GM23338 (cell line): Measurements from ENCODE around the gene RFNG. TPM values are rescaled to one million over a fixed set of nuclear protein-coding genes. Genes with fewer than 3 reads are reported as not detected.

ENCODE experiments used
- CREB1 ChIP-seq: fragments of 250-450 bp; sonication (Bioruptor Pico); IDR thresholded peaks from 2 replicates; pipeline ENCODE4 v1.5.0; 2020; ENCODE audit warnings: low read depth, mild to moderate bottlenecking, moderate library complexity
- EZH2 ChIP-seq: fragments of 200-600 bp; sonication (generic); IDR thresholded peaks from one replicate; pipeline ENCODE4 v1.8.0; 2017; ENCODE audit warnings: antibody characterized with exemption, mild to moderate bottlenecking, low read depth; ENCODE audit not compliant: unreplicated experiment
- EZH2phosphoT487 ChIP-seq: fragments of 200-600 bp; sonication (generic); IDR thresholded peaks from one replicate; pipeline ENCODE4 v1.8.1; 2018; ENCODE audit warnings: antibody characterized with exemption; ENCODE audit not compliant: unreplicated experiment
- JUNB ChIP-seq: IDR thresholded peaks from one replicate; pipeline ENCODE4 v1.6.1; 2016; ENCODE audit warnings: antibody characterized with exemption; ENCODE audit not compliant: unreplicated experiment
- NANOG ChIP-seq: IDR thresholded peaks from 2 replicates; pipeline ENCODE4 v1.6.1; 2016; ENCODE audit warnings: antibody characterized with exemption, borderline replicate concordance
- STAT1 ChIP-seq: IDR thresholded peaks from one replicate; pipeline ENCODE4 v1.6.1; 2016; ENCODE audit warnings: antibody characterized with exemption; ENCODE audit not compliant: unreplicated experiment
- ZNF114 ChIP-seq: fragments of 250-450 bp; sonication (Bioruptor Pico); IDR thresholded peaks from 2 replicates; pipeline ENCODE4 v1.5.0; 2020; ENCODE audit warnings: mild to moderate bottlenecking, moderate library complexity
- ZNF331 ChIP-seq: fragments of 250-450 bp; sonication (Bioruptor Pico); IDR thresholded peaks from 2 replicates; pipeline ENCODE4 v1.5.0; 2020; ENCODE audit warnings: low read depth, mild to moderate bottlenecking, moderate library complexity
- polyA plus RNA-seq: library from polyadenylated mRNA; unstranded; fragments of >200 nt; fragmentation: Nextera tagmentation; extraction: Ambion mirVana; gene quantifications from 2 replicates; pipeline ENCODE4 v1.2.1, GENCODE V29; 2016
- total RNA-seq: library from RNA; depleted of rRNA; stranded (reverse); fragments of >200 nt; shearing (Covaris generic); gene quantifications from 2 replicates; pipeline ENCODE4 v1.2.3, GENCODE V29; 2014
- TF ChIP-seq, protein P1 (sequence below): fragments of 250-450 bp; sonication (Bioruptor Pico); IDR thresholded peaks from 2 replicates; pipeline ENCODE4 v1.5.0; 2020; ENCODE audit warnings: mild to moderate bottlenecking, moderate library complexity
- TF ChIP-seq, protein P2 (sequence below): IDR thresholded peaks from one replicate; pipeline ENCODE4 v1.6.1; 2018; ENCODE audit warnings: antibody characterized with exemption; ENCODE audit not compliant: unreplicated experiment

Gene RFNG
- total and polyA plus RNA-seq, 2 experiments from 2014 or later, result 18.0 to 44.7 TPM

DNA sequence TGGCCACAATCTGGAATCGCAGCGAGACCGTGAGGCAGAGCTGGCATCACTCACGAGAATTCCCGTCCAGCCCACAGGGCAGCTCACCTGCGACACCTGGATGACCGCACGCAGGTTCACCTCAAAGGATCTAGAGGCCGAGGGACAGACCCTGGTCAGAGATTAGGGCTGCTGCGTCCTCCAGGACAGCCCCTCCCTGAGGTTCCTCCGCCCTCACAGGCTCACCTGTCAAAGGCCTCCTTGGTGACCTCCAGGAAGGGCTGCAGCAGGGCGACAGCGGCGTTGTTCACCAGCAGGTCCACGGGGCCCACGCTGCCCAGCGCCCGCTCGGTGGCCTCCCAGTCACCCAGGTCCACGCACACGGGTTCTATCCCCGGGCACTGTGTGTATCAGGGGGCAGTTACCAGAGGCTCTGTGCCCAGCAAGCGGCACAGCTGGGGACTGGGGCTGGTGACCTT is 14.9 kb downstream of the RFNG start (continued):
- TF ChIP-seq, protein P1, sequence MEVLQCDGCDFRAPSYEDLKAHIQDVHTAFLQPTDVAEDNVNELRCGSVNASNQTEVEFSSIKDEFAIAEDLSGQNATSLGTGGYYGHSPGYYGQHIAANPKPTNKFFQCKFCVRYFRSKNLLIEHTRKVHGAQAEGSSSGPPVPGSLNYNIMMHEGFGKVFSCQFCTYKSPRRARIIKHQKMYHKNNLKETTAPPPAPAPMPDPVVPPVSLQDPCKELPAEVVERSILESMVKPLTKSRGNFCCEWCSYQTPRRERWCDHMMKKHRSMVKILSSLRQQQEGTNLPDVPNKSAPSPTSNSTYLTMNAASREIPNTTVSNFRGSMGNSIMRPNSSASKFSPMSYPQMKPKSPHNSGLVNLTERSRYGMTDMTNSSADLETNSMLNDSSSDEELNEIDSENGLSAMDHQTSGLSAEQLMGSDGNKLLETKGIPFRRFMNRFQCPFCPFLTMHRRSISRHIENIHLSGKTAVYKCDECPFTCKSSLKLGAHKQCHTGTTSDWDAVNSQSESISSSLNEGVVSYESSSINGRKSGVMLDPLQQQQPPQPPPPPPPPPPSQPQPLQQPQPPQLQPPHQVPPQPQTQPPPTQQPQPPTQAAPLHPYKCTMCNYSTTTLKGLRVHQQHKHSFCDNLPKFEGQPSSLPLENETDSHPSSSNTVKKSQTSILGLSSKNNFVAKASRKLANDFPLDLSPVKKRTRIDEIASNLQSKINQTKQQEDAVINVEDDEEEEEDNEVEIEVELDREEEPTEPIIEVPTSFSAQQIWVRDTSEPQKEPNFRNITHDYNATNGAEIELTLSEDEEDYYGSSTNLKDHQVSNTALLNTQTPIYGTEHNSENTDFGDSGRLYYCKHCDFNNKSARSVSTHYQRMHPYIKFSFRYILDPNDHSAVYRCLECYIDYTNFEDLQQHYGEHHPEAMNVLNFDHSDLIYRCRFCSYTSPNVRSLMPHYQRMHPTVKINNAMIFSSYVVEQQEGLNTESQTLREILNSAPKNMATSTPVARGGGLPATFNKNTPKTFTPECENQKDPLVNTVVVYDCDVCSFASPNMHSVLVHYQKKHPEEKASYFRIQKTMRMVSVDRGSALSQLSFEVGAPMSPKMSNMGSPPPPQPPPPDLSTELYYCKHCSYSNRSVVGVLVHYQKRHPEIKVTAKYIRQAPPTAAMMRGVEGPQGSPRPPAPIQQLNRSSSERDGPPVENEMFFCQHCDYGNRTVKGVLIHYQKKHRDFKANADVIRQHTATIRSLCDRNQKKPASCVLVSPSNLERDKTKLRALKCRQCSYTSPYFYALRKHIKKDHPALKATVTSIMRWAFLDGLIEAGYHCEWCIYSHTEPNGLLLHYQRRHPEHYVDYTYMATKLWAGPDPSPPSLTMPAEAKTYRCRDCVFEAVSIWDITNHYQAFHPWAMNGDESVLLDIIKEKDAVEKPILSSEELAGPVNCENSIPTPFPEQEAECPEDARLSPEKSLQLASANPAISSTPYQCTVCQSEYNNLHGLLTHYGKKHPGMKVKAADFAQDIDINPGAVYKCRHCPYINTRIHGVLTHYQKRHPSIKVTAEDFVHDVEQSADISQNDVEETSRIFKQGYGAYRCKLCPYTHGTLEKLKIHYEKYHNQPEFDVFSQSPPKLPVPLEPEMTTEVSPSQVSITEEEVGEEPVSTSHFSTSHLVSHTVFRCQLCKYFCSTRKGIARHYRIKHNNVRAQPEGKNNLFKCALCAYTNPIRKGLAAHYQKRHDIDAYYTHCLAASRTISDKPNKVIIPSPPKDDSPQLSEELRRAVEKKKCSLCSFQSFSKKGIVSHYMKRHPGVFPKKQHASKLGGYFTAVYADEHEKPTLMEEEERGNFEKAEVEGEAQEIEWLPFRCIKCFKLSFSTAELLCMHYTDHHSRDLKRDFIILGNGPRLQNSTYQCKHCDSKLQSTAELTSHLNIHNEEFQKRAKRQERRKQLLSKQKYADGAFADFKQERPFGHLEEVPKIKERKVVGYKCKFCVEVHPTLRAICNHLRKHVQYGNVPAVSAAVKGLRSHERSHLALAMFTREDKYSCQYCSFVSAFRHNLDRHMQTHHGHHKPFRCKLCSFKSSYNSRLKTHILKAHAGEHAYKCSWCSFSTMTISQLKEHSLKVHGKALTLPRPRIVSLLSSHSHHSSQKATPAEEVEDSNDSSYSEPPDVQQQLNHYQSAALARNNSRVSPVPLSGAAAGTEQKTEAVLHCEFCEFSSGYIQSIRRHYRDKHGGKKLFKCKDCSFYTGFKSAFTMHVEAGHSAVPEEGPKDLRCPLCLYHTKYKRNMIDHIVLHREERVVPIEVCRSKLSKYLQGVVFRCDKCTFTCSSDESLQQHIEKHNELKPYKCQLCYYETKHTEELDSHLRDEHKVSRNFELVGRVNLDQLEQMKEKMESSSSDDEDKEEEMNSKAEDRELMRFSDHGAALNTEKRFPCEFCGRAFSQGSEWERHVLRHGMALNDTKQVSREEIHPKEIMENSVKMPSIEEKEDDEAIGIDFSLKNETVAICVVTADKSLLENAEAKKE (CRISPR knock-in tag), result no peak
- no peak for TF ChIP-seq JUNB
- no peak for TF ChIP-seq ZNF114
- no peak for TF ChIP-seq CREB1 (CRISPR knock-in tag)
- no peak for TF ChIP-seq NANOG
- TF ChIP-seq, protein P2, sequence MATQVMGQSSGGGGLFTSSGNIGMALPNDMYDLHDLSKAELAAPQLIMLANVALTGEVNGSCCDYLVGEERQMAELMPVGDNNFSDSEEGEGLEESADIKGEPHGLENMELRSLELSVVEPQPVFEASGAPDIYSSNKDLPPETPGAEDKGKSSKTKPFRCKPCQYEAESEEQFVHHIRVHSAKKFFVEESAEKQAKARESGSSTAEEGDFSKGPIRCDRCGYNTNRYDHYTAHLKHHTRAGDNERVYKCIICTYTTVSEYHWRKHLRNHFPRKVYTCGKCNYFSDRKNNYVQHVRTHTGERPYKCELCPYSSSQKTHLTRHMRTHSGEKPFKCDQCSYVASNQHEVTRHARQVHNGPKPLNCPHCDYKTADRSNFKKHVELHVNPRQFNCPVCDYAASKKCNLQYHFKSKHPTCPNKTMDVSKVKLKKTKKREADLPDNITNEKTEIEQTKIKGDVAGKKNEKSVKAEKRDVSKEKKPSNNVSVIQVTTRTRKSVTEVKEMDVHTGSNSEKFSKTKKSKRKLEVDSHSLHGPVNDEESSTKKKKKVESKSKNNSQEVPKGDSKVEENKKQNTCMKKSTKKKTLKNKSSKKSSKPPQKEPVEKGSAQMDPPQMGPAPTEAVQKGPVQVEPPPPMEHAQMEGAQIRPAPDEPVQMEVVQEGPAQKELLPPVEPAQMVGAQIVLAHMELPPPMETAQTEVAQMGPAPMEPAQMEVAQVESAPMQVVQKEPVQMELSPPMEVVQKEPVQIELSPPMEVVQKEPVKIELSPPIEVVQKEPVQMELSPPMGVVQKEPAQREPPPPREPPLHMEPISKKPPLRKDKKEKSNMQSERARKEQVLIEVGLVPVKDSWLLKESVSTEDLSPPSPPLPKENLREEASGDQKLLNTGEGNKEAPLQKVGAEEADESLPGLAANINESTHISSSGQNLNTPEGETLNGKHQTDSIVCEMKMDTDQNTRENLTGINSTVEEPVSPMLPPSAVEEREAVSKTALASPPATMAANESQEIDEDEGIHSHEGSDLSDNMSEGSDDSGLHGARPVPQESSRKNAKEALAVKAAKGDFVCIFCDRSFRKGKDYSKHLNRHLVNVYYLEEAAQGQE, result no peak
- no peak for TF ChIP-seq STAT1
- no peak for TF ChIP-seq ZNF331 (CRISPR knock-in tag)
- no peak for TF ChIP-seq EZH2phosphoT487
- no peak for TF ChIP-seq EZH2
